SK-N-SH treated with all-trans-retinoic acid at 6 μM for 48 hours (cell line): ENCODE measurements around the gene IL1RL1.

Source experiments
- ATAC-seq: fragments of 200-7000 bp; cut with Tn5 transposase; 3 replicates; pipeline ENCODE4 v1.9.1; 2020; ENCODE audit warnings: mild to moderate bottlenecking, moderate library complexity
- ARNTL ChIP-seq: fragments of 450-650 bp; formaldehyde crosslinking; IDR thresholded peaks from 2 replicates; pipeline ENCODE4 v1.5.0; 2020; ENCODE audit warnings: low read depth, mild to moderate bottlenecking, moderate library complexity, borderline replicate concordance
- BACH2 ChIP-seq: fragments of 250-450 bp; sonication (Bioruptor Pico); IDR thresholded peaks from 2 replicates; pipeline ENCODE4 v1.9.0; 2021; ENCODE audit warnings: mild to moderate bottlenecking, borderline replicate concordance
- CREB5 ChIP-seq: fragments of 250-450 bp; sonication (Bioruptor Pico); IDR thresholded peaks from 2 replicates; pipeline ENCODE4 v1.5.1; 2020; ENCODE audit warnings: low read depth, mild to moderate bottlenecking, moderate library complexity
- CSDC2 ChIP-seq: fragments of 250-450 bp; sonication (Bioruptor Pico); IDR thresholded peaks from 2 replicates; pipeline ENCODE4 v1.5.0; 2020; ENCODE audit warnings: mild to moderate bottlenecking, moderate library complexity
- CSRNP3 ChIP-seq: fragments of 250-450 bp; sonication (Bioruptor Pico); IDR thresholded peaks from 2 replicates; pipeline ENCODE4 v1.5.1; 2021; ENCODE audit warnings: mild to moderate bottlenecking, moderate library complexity
- ESRRG ChIP-seq: fragments of 250-450 bp; sonication (Bioruptor Pico); IDR thresholded peaks from 2 replicates; pipeline ENCODE4 v1.6.1; 2021; ENCODE audit warnings: mild to moderate bottlenecking
- ISL1 ChIP-seq: fragments of 250-450 bp; sonication (Bioruptor Pico); IDR thresholded peaks from 2 replicates; pipeline ENCODE4 v2.1.2; 2022; ENCODE audit warnings: mild to moderate bottlenecking, moderate library complexity
- PATZ1 ChIP-seq: fragments of 250-450 bp; sonication (Bioruptor Pico); IDR thresholded peaks from 2 replicates; pipeline ENCODE4 v1.8.0; 2020; ENCODE audit warnings: mild to moderate bottlenecking, moderate library complexity, borderline replicate concordance
- POU6F1 ChIP-seq: fragments of 250-450 bp; sonication (Bioruptor Pico); IDR thresholded peaks from 2 replicates; pipeline ENCODE4 v1.8.0; 2021; ENCODE audit warnings: low read depth, mild to moderate bottlenecking, moderate library complexity, borderline replicate concordance
- PPARA ChIP-seq: fragments of 250-450 bp; sonication (Bioruptor Pico); IDR thresholded peaks from 2 replicates; pipeline ENCODE4 v1.5.0; 2020; ENCODE audit warnings: mild to moderate bottlenecking, borderline replicate concordance
- RARB ChIP-seq: fragments of 250-450 bp; sonication (Bioruptor Pico); IDR thresholded peaks from 2 replicates; pipeline ENCODE4 v1.8.0; 2021; ENCODE audit warnings: mild to moderate bottlenecking, moderate library complexity
- SNAI2 ChIP-seq: fragments of 250-450 bp; sonication (Bioruptor Pico); IDR thresholded peaks from 2 replicates; pipeline ENCODE4 v1.5.0; 2020; ENCODE audit warnings: mild to moderate bottlenecking, moderate library complexity
- TCF4 ChIP-seq: fragments of 250-450 bp; sonication (Bioruptor Pico); IDR thresholded peaks from 2 replicates; pipeline ENCODE4 v1.8.0; 2021; ENCODE audit warnings: mild to moderate bottlenecking, moderate library complexity, borderline replicate concordance
- TOX ChIP-seq: fragments of 250-450 bp; sonication (Bioruptor Pico); IDR thresholded peaks from 2 replicates; pipeline ENCODE4 v1.8.0; 2021; ENCODE audit warnings: mild to moderate bottlenecking, moderate library complexity, borderline replicate concordance
- TSHZ2 ChIP-seq: fragments of 250-450 bp; sonication (Bioruptor Pico); IDR thresholded peaks from 2 replicates; pipeline ENCODE4 v1.5.0; 2020; ENCODE audit warnings: mild to moderate bottlenecking, moderate library complexity
- ZC3H10 ChIP-seq: fragments of 250-450 bp; sonication (Bioruptor Pico); IDR thresholded peaks from 2 replicates; pipeline ENCODE4 v1.5.1; 2021; ENCODE audit warnings: mild to moderate bottlenecking, moderate library complexity
- ZFP3 ChIP-seq: fragments of 250-450 bp; sonication (Bioruptor Pico); IDR thresholded peaks from 2 replicates; pipeline ENCODE4 v1.5.0; 2020; ENCODE audit warnings: mild to moderate bottlenecking, moderate library complexity
- ZNF565 ChIP-seq: fragments of 450-650 bp; formaldehyde crosslinking; conservative IDR thresholded peaks from 2 replicates; pipeline ENCODE4 v1.5.0; 2020; ENCODE audit warnings: low read depth, mild to moderate bottlenecking, moderate library complexity
- ZNF70 ChIP-seq: fragments of 450-650 bp; formaldehyde crosslinking; IDR thresholded peaks from 2 replicates; pipeline ENCODE4 v1.5.0; 2020; ENCODE audit warnings: mild to moderate bottlenecking, moderate library complexity
- ZNF8 ChIP-seq: fragments of 450-650 bp; formaldehyde crosslinking; IDR thresholded peaks from 2 replicates; pipeline ENCODE4 v1.5.0; 2020; ENCODE audit warnings: mild to moderate bottlenecking, moderate library complexity

IL1RL1 gene

GRCh38 chr2:102359527-102359926 lies 48.2 kb downstream of the IL1RL1 start:
- no peak for ATAC-seq
- TF ChIP-seq TOX (CRISPR knock-in tag) (no peak), ZC3H10 (no peak), ZNF8 (CRISPR knock-in tag) (no peak), CREB5 (CRISPR knock-in tag) (no peak), SNAI2 (CRISPR knock-in tag) (no peak), PPARA (CRISPR knock-in tag) (no peak)
- TF ChIP-seq, all 23 proteins: peak for 0

GRCh38 chr2:102361632-102362241 lies 50.4 kb downstream of the IL1RL1 start:
- ATAC-seq = no peak
- no peak for TF ChIP-seq ESRRG
- no peak for TF ChIP-seq CREB5 (CRISPR knock-in tag)
- no peak for TF ChIP-seq SNAI2 (CRISPR knock-in tag)
- TF ChIP-seq PATZ1 (CRISPR knock-in tag) = no peak
- no peak for TF ChIP-seq ISL1 (CRISPR knock-in tag)
- TF ChIP-seq CSRNP3 (CRISPR knock-in tag) = no peak

GRCh38 chr2:102365763-102366162 lies 54.4 kb downstream of the IL1RL1 start:
- TF ChIP-seq RARB (CRISPR knock-in tag) (no peak), PATZ1 (CRISPR knock-in tag) (no peak), PPARA (CRISPR knock-in tag) (no peak), CSDC2 (no peak), ZFP3 (CRISPR knock-in tag) (no peak), POU6F1 (CRISPR knock-in tag) (no peak), TCF4 (CRISPR knock-in tag) (no peak), ZNF8 (CRISPR knock-in tag) (no peak), ISL1 (CRISPR knock-in tag) (no peak), ZNF70 (CRISPR knock-in tag) (no peak), TOX (CRISPR knock-in tag) (no peak), TSHZ2 (no peak), CREB5 (CRISPR knock-in tag) (no peak), SNAI2 (CRISPR knock-in tag) (no peak), ARNTL (CRISPR knock-in tag) (no peak), ESRRG (no peak), ZNF565 (CRISPR knock-in tag) (no peak), BACH2 (no peak)
- TF ChIP-seq, all 23 proteins: peak for 0
- ATAC-seq = no peak
